ENCODE measurements around the gene ANKRD53. TPM values are rescaled to one million over a fixed set of nuclear protein-coding genes. Genes with fewer than 3 reads are reported as not detected.

ANKRD53 gene
- total RNA-seq: 0.39 and 1.8 TPM in 2 replicates

GRCh38 chr2:70978341-70979179, at the start of gene ANKRD53:
TSS of gene ANKRD53 (plus strand) at chr2:70978630. CDS start at chr2:70978646, 16 bp downstream.

GRCh38 chr2:70935468-70936164, 42.8 kb upstream of the ANKRD53 start, which contains the start of gene ATP6V1B1:
TSS of gene ATP6V1B1 (plus strand) at chr2:70935900. CDS start at chr2:70935955, 55 bp downstream.

GRCh38 chr2:70994699-70995425, 16.4 kb downstream of the ANKRD53 start, which contains the start of gene TEX261:
TSS of gene TEX261 (minus strand) at chr2:70994873. CDS start at chr2:70994757, 116 bp downstream.

Small RNAs within 50 kb of the gene (small RNA-seq; reads per million reads assigned to genes)
- not detected for gene RN7SL160P

Other genes starting within 250 kb of the ANKRD53 start
- gene ADD2, start 210.4 kb upstream of the ANKRD53 start, total RNA-seq: under 0.01 and 0.20 TPM in 2 replicates
- not detected in 2 replicates for gene FIGLA, start 188.0 kb upstream of the ANKRD53 start, total RNA-seq
- gene CLEC4F, start 158.0 kb upstream of the ANKRD53 start, total RNA-seq: not detected in 2 replicates
- not detected in 2 replicates for gene CD207, start 142.8 kb upstream of the ANKRD53 start, total RNA-seq
- gene VAX2, start 78.1 kb upstream of the ANKRD53 start, total RNA-seq: 2.2 and 2.5 TPM in 2 replicates
- 0.59 and 1.8 TPM in 2 replicates for gene ATP6V1B1, start 42.7 kb upstream of the ANKRD53 start, total RNA-seq
- gene TEX261, start 16.2 kb downstream of the ANKRD53 start, total RNA-seq: 25.7 and 25.8 TPM in 2 replicates
- 25.2 and 34.9 TPM in 2 replicates for gene NAGK, start 90.0 kb downstream of the ANKRD53 start, total RNA-seq
- 18.6 and 19.1 TPM in 2 replicates for gene MCEE, start 151.6 kb downstream of the ANKRD53 start, total RNA-seq
- gene MPHOSPH10, start 152.0 kb downstream of the ANKRD53 start, total RNA-seq: 16.2 and 16.4 TPM in 2 replicates
- 0.20 and 0.37 TPM in 2 replicates for gene PAIP2B, start 248.5 kb downstream of the ANKRD53 start, total RNA-seq